B cell (primary cell): ENCODE results near the gene CDR2L. TPM values are rescaled to one million over a fixed set of nuclear protein-coding genes. Genes with fewer than 3 reads are reported as not detected.
"Not testable (repeated sequence)": the region's sequence is repeated elsewhere in the genome, so short reads cannot be mapped to it uniquely, and the experiment has no call there.

Experiments
- ATAC-seq: fragments of 200-7000 bp; cut with Tn5 transposase; one replicate; pipeline ENCODE4 v1.10.0; 2021; ENCODE audit warnings: low read depth, mild to moderate bottlenecking, moderate number of reproducible peaks, moderate library complexity
- CTCF ChIA-PET: fragments of 350-600 bp; sonication (Branson Sonifier 250); formaldehyde crosslinking; loops from one replicate; lab custom pipeline; 2021; ENCODE audit warnings: antibody characterized with exemption, inconsistent platforms; lab: Charles Lee
- POLR2A ChIA-PET: fragments of 350-600 bp; sonication (Branson Sonifier 250); formaldehyde crosslinking; loops from one replicate; lab custom pipeline; 2021; ENCODE audit warnings: antibody characterized with exemption; lab: Charles Lee
- DNase-seq: peaks from one replicate; pipeline ENCODE4 v3.0.0; 2013
- H2AFZ ChIP-seq: 2 replicates; pipeline ENCODE4 v1.6.1; 2012; ENCODE audit warnings: mild to moderate bottlenecking, low read depth, low read length; ENCODE audit not compliant: insufficient read depth, poor library complexity, severe bottlenecking
- H3K27ac ChIP-seq, 2 donors: 1 replicate in 1 of 2; 2 replicates in 1 of 2; pipeline ENCODE4 v1.5.1; 2012 to 2013; ENCODE audit warnings: low read length in 2 of 2, mild to moderate bottlenecking in 2 of 2, moderate library complexity in 1 of 2
- H3K27me3 ChIP-seq, 4 experiments: fragments of 200-600 bp in 1 of 4; sonication (generic) in 1 of 4; replicated peaks in 1 of 4; 1 replicate in 2 of 4; 2 replicates in 2 of 4; pipeline versions ENCODE4 v1.6.1 to v1.7.0; 2013 to 2016; ENCODE audit warnings: low read length in 3 of 4, mild to moderate bottlenecking in 2 of 4, mixed read lengths in 1 of 4, moderate library complexity in 1 of 4; ENCODE audit not compliant: insufficient read depth in 4 of 4, control insufficient read depth in 3 of 4; ENCODE audit errors: control extremely low read depth in 1 of 4
- H3K36me3 ChIP-seq, 2 experiments: replicated peaks in 1 of 2; 1 replicate in 1 of 2; 2 replicates in 1 of 2; pipeline versions ENCODE4 v1.6.1 to v1.7.1; 2013; ENCODE audit warnings: low read length in 1 of 2; ENCODE audit not compliant: insufficient read depth in 2 of 2, control insufficient read depth in 1 of 2; ENCODE audit errors: control extremely low read depth in 1 of 2, extremely low read depth in 1 of 2
- H3K4me1 ChIP-seq, 2 donors: fragments of 200-600 bp in 1 of 2; sonication (generic) in 1 of 2; 1 replicate in 1 of 2; 2 replicates in 1 of 2; pipeline versions ENCODE4 v1.5.1 to v1.6.1; 2013 to 2017; ENCODE audit warnings: low read length in 2 of 2; ENCODE audit not compliant: control insufficient read depth in 2 of 2, insufficient read depth in 2 of 2
- H3K4me2 ChIP-seq: replicated peaks from 2 replicates; pipeline ENCODE3; 2012; ENCODE audit warnings: mild to moderate bottlenecking, low read depth, low read length; ENCODE audit not compliant: poor library complexity, severe bottlenecking
- H3K4me3 ChIP-seq, 5 experiments: fragments of 200-600 bp in 1 of 5; sonication (generic) in 1 of 5; 1 replicate in 3 of 5; 2 replicates in 2 of 5; pipeline versions ENCODE4 v1.5.1 to v1.7.0; 2011 to 2016; ENCODE audit warnings: low read length in 4 of 5, mild to moderate bottlenecking in 4 of 5, low read depth in 2 of 5, control low read depth in 1 of 5, moderate library complexity in 1 of 5; ENCODE audit not compliant: insufficient read depth in 1 of 5; ENCODE audit errors: control extremely low read depth in 1 of 5, extremely low read depth in 1 of 5
- H3K79me2 ChIP-seq: fragments of 200-600 bp; sonication (generic); one replicate; pipeline ENCODE4 v1.6.0; 2016; ENCODE audit warnings: low read length; ENCODE audit not compliant: control insufficient read depth, insufficient read depth
- H3K9ac ChIP-seq: fragments of 200-600 bp; sonication (generic); 2 replicates; pipeline ENCODE4 v1.6.1; 2017; ENCODE audit warnings: mild to moderate bottlenecking, low read length, moderate library complexity
- H3K9me3 ChIP-seq, 3 donors: one replicate each; pipeline versions ENCODE4 v1.6.1 to v1.7.1; 2013; ENCODE audit warnings: low read length in 2 of 3; ENCODE audit not compliant: control insufficient read depth in 2 of 3, insufficient read depth in 1 of 3; ENCODE audit errors: control extremely low read depth in 1 of 3
- H4K20me1 ChIP-seq: 2 replicates; pipeline ENCODE4 v1.6.0; 2012; ENCODE audit warnings: mild to moderate bottlenecking, low read length; ENCODE audit not compliant: insufficient read depth, control insufficient read depth, poor library complexity, severe bottlenecking
- H3K27ac Mint-ChIP-seq: one replicate; pipeline ENCODE4 v1.8.0; 2021; ENCODE audit warnings: mixed read lengths
- H3K27me3 Mint-ChIP-seq: one replicate; pipeline ENCODE4 v1.8.0; 2021; ENCODE audit warnings: mixed read lengths
- H3K4me1 Mint-ChIP-seq: one replicate; pipeline ENCODE4 v1.8.0; 2021; ENCODE audit warnings: mixed read lengths
- H3K4me3 Mint-ChIP-seq: one replicate; pipeline ENCODE4 v1.8.0; 2021; ENCODE audit warnings: mixed read lengths
- H3K9me3 Mint-ChIP-seq: one replicate; pipeline ENCODE4 v1.8.0; 2022; ENCODE audit warnings: mixed read lengths; ENCODE audit not compliant: insufficient read depth
- EZH2 ChIP-seq: IDR thresholded peaks from 2 replicates; pipeline ENCODE4 v1.6.1; 2012; ENCODE audit warnings: borderline replicate concordance, low read depth, mild to moderate bottlenecking, moderate library complexity, low read length; ENCODE audit not compliant: insufficient read depth, poor library complexity, severe bottlenecking
- WGBS: methylation state at CpG from one replicate; pipeline ENCODE4 v1.1.5; 2013; ENCODE audit warnings: missing lambda C conversion rate; ENCODE audit not compliant: insufficient coverage; 5-methylcytosine and 5-hydroxymethylcytosine counted together
- intact Hi-C: fragments of 100-400 bp; cut with micrococcal nuclease; formaldehyde crosslinking; loops from one replicate; pipeline ENCODE4 v1.10.0; 2022
- polyA plus RNA-seq: library from polyadenylated mRNA; depleted of rRNA; stranded (reverse); fragments of >200 nt; gene quantifications from 2 replicates; pipeline ENCODE4 v1.2.3, GENCODE V29; 2012
- total RNA-seq, 2 donors: library from RNA; stranded (reverse); fragments of 120-200 nt in 1 of 2; gene quantifications; 1 replicate in 1 of 2; 2 replicates in 1 of 2; pipeline versions ENCODE4 v1.2.3 to v1.2.4, GENCODE V29; 2013 to 2022
- TF ChIP-seq, protein P1 (sequence below): fragments of 200-600 bp; IDR thresholded peaks from one replicate; pipeline ENCODE4 v1.8.0; 2022; ENCODE audit warnings: antibody characterized with exemption, mild to moderate bottlenecking

Gene CDR2L
- total and polyA plus RNA-seq, 2 donors (not counting 1 experiment from before 2014, with no cell fraction given) = 0.03 TPM; not detected in 1

- 100% methylated on average over 2 of the region's 3 CpGs for WGBS
- H3K4me3 Mint-ChIP-seq = no peak overlapping the region
- H3K4me2 ChIP-seq = no peak overlapping the region
- TF ChIP-seq EZH2 = no peak
- TF ChIP-seq, protein P1, sequence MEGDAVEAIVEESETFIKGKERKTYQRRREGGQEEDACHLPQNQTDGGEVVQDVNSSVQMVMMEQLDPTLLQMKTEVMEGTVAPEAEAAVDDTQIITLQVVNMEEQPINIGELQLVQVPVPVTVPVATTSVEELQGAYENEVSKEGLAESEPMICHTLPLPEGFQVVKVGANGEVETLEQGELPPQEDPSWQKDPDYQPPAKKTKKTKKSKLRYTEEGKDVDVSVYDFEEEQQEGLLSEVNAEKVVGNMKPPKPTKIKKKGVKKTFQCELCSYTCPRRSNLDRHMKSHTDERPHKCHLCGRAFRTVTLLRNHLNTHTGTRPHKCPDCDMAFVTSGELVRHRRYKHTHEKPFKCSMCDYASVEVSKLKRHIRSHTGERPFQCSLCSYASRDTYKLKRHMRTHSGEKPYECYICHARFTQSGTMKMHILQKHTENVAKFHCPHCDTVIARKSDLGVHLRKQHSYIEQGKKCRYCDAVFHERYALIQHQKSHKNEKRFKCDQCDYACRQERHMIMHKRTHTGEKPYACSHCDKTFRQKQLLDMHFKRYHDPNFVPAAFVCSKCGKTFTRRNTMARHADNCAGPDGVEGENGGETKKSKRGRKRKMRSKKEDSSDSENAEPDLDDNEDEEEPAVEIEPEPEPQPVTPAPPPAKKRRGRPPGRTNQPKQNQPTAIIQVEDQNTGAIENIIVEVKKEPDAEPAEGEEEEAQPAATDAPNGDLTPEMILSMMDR = no peak
- no peaks in the 10 kb centered on the region for H3K79me2 ChIP-seq
- H3K4me1 ChIP-seq = no peaks in the 10 kb centered on the region
- H3K27ac Mint-ChIP-seq = no peak overlapping the region
- no peaks in the 10 kb centered on the region for H3K9me3 ChIP-seq
- CTCF ChIA-PET = interaction anchor here (0.6 to 0.8 kb wide), 2 partner anchors 42 to 44 kb away, joined by 3 to 4 read pairs; no protein-coding TSS in a partner anchor
- ATAC-seq = no peak
- no peaks in the 10 kb centered on the region for H3K36me3 ChIP-seq
- POLR2A ChIA-PET = no interaction called here
- H3K9me3 Mint-ChIP-seq = no peaks in the 10 kb centered on the region
- no peaks in the 10 kb centered on the region for H4K20me1 ChIP-seq
- H3K9ac ChIP-seq = no peak overlapping the region
- no peaks in the 10 kb centered on the region for H3K4me1 Mint-ChIP-seq
- no peak for DNase-seq
- H3K27ac ChIP-seq = no peak overlapping the region
- peaks cover 4% of the 10 kb centered on the region for H3K27me3 Mint-ChIP-seq
- H3K4me3 ChIP-seq = no peak overlapping the region
- no peak overlapping the region for H2AFZ ChIP-seq
- peaks cover 0 to 4% (median 0%) of the 10 kb centered on the region in 4 experiments for H3K27me3 ChIP-seq
- intact Hi-C loops = no loop called here
Measured at GRCh38 chr17:75004371-75004770, 16.9 kb downstream of the CDR2L start.

DNA sequence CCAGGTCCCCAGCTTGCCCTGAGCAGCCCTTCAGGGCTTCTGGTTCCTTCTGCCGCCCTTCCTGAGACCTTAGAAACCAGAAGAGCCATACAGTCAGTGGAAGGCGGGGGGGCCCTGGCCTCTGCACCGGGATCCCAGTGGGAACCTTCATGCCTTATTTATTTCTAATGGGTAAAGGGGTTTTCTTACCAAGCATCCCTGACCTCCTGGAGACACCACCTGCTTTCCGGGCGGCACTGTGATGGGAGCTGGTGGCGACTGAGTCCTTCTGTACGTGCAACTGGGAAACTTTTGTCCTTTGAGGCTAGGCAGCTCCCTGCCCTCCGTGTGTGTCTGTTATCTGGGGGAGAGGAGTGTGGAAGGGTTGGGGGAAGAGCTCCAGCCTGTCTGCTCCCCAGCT lies 17.9 kb downstream of the CDR2L start:
- Mint-ChIP-seq H3K4me1 (no peaks in the 10 kb centered on the region), H3K9me3 (no peaks in the 10 kb centered on the region), H3K4me3 (no peak overlapping the region), H3K27me3 (peaks cover 4% of the 10 kb centered on the region), H3K27ac (no peak overlapping the region)
- POLR2A ChIA-PET = no interaction called here
- no peak for TF ChIP-seq EZH2
- no peaks in the 10 kb centered on the region for H3K36me3 ChIP-seq
- no peak overlapping the region for H2AFZ ChIP-seq
- H3K9ac ChIP-seq = no peak overlapping the region
- H3K79me2 ChIP-seq = no peaks in the 10 kb centered on the region
- H3K27me3 ChIP-seq = peaks cover 0 to 4% (median 0%) of the 10 kb centered on the region in 4 experiments
- H3K4me3 ChIP-seq = no peak overlapping the region
- ATAC-seq (no peak), DNase-seq (no peak)
- WGBS = 93% methylated on average over 5 of the region's 8 CpGs
- H3K27ac ChIP-seq = no peak overlapping the region
- H4K20me1 ChIP-seq = no peaks in the 10 kb centered on the region
- H3K9me3 ChIP-seq = no peaks in the 10 kb centered on the region
- intact Hi-C loops = no loop called here
- no peaks in the 10 kb centered on the region for H3K4me1 ChIP-seq
- CTCF ChIA-PET = interaction anchor here (0.6 to 1.0 kb wide), 2 partner anchors 8 to 45 kb away, joined by 3 to 4 read pairs; no protein-coding TSS in a partner anchor
- H3K4me2 ChIP-seq = no peak overlapping the region

GRCh38 chr17:75006084-75006483 lies 18.7 kb downstream of the CDR2L start:
- H3K27ac Mint-ChIP-seq, ATAC-seq, H3K4me1 ChIP-seq, H3K4me1 Mint-ChIP-seq, H3K27me3 ChIP-seq, H3K4me3 Mint-ChIP-seq, H3K4me3 ChIP-seq, DNase-seq, H3K79me2 ChIP-seq, POLR2A ChIA-PET, H3K9me3 ChIP-seq, H3K4me2 ChIP-seq, H2AFZ ChIP-seq, H3K9ac ChIP-seq, H3K36me3 ChIP-seq, H3K27me3 Mint-ChIP-seq, H4K20me1 ChIP-seq, H3K27ac ChIP-seq, H3K9me3 Mint-ChIP-seq, intact Hi-C loops: not testable (repeated sequence)
- 89% methylated on average over 1 of the region's 6 CpGs for WGBS
- CTCF ChIA-PET = interaction anchor here (1.0 to 2.3 kb wide), 2 partner anchors 9 to 44 kb away, joined by 4 to 21 read pairs; no protein-coding TSS in a partner anchor
